Activated CD4-positive, alpha-beta T cell treated with anti-CD3 and anti-CD28 coated beads for 1 hour (primary cell): ENCODE data around the gene DUSP7.
A peak's percentile ranks its signal among the peaks of the same experiment; 100 is the strongest.

Source experiments
- DNase-seq: peaks from one replicate; pipeline ENCODE4 v3.0.0-alpha.2; 2020

Gene DUSP7

DNA sequence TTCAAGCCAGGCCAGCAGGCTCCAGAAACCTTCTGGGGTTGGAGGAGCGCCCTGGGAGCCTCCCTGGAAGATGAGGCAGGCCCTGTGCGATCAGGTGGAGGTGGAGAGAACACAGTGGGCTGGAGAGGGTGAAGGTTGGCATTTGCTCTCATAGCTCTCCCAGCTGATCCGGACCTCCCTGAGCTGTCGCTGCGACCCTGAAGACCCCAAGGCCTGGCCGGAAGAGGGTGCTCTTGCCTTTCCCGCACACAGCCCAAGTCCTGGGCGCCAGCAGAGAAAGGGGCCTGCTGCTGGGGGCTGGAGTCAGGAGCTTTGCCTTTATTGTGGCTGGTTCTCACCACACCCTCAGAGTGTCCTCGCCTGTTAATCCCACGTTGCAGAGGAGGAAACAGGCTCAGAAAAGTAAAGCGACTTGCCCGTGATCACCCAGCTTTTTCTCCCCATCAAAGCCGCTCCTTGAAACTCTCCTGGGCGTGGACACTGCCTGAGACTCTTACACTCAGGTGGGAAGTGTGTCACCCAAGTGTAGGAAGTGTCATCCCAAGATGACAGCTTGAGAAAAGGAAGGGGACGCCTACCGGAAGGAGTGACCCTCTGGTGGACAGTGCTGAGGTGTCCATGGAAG lies 52.1 kb downstream of the DUSP7 start:
- no peak for DNase-seq

DNA sequence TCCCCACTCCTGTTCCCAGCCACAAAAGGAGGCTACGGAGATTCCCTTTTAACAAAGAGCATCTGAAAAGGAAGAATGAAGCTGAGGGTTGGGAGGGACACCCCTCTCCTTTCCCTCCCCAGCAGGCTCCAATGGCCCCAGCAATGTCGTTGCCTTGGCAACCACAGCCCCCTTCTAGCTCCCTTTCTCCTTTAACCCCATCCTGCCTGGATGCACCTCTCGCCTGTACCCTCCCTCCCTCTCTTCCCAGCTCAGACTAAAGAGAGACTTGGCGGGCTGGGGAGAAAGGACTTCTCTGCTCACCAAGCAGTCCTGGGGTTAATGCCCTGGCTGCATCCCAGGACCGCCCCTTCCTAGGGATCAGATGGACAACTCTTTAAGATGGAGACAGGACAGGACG lies 53.6 kb downstream of the DUSP7 start:
- DNase-seq: no peak

DNA sequence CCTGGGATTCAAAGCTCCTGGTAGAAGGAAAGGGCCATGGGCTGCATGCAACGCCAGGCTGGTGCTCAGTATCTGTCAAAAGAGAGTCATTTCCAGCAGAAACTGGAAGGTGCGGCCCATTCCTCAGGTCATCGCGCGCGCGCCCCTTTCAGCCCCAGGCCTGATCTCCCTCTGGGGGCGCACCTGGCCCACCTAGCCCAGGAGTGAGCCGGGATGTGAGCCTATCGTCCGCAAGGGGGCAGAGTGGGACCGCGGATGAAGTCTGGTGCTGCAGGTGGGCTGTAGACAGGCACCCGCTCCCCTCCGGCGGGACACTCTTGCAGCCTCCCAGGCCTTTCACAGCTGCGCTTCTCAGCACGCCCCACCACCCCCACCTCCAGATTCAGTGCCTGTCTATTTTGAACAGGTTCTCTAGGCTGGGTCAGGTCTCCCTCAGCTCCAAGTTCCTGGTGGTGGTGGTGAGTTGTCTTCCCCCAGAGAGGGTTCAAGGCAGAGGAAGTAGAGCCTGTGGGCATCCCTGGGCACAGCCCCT lies 54.9 kb downstream of the DUSP7 start:
- DNase-seq: peak; percentile 75

DNA sequence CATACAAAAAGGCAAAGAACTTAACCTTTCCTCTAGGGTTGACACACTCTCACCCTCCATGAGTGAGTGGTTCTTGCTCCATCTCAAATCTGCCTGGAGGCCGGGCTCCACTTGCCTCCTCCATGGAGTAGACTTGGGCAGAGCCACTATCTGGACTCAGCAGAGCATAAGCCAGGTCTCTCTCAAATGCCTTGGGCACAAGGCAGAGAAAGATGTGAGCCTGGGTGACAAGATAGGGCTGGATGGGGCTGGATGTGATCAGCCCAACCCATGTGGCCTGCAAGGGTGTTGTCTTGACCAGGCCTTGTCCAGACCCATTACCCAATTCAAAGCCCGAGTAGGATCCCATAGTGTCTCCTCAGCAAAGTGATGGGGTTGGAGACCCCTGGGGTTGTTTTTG lies 56.5 kb downstream of the DUSP7 start:
- no peak for DNase-seq
